Stomach (tissue), 9 donors: Measurements from ENCODE around the gene FOXK2. TPM values are rescaled to one million over a fixed set of nuclear protein-coding genes. Genes with fewer than 3 reads are reported as not detected.
"Not testable (repeated sequence)": the region's sequence is repeated elsewhere in the genome, so short reads cannot be mapped to it uniquely, and the experiment has no call there.

Source experiments
- DNase-seq, 2 donors: peaks; one replicate each; pipeline versions ENCODE4 v3.0.0 to v3.0.0-alpha.2; 2013 to 2019
- H3K27ac ChIP-seq, 5 donors: fragments of 200-600 bp in 4 of 5; sonication (generic) in 4 of 5; one replicate each; pipeline ENCODE4 v1.5.1; 2013 to 2019; ENCODE audit warnings: mild to moderate bottlenecking in 1 of 5, moderate library complexity in 1 of 5
- H3K27me3 ChIP-seq, 3 donors: fragments of 200-600 bp; sonication (generic); one replicate each; pipeline ENCODE4 v1.5.1; 2017 to 2019; ENCODE audit warnings: mixed run types in 1 of 3
- H3K36me3 ChIP-seq, 4 donors: fragments of 200-600 bp; sonication (generic); 1 replicate in 3 of 4; 2 replicates in 1 of 4; pipeline ENCODE4 v1.5.1; 2016 to 2019
- H3K4me1 ChIP-seq, 4 donors: fragments of 200-600 bp; sonication (generic); one replicate each; pipeline ENCODE4 v1.5.1; 2016 to 2019
- H3K4me3 ChIP-seq, 4 donors: fragments of 200-600 bp; sonication (generic) in 3 of 4; one replicate each; pipeline ENCODE4 v1.5.1; 2016 to 2019; ENCODE audit warnings: mild to moderate bottlenecking in 1 of 4
- H3K9me3 ChIP-seq, 4 donors: fragments of 200-600 bp; sonication (generic); one replicate each; pipeline ENCODE4 v1.5.1; 2016 to 2019
- EP300 ChIP-seq: sonication (generic); formaldehyde crosslinking; IDR thresholded peaks from one replicate; pipeline ENCODE4 v1.6.1; 2017; ENCODE audit warnings: antibody characterized with exemption
- POLR2A ChIP-seq, 4 donors: fragments of 450-650 bp; IDR thresholded peaks; one replicate each; pipeline ENCODE4 v1.6.1; 2016; ENCODE audit warnings: antibody characterized with exemption in 4 of 4, control low read depth in 2 of 4, mild to moderate bottlenecking in 1 of 4, moderate library complexity in 1 of 4
- POLR2AphosphoS5 ChIP-seq, 3 donors: sonication (generic); formaldehyde crosslinking; IDR thresholded peaks; one replicate each; pipeline ENCODE4 v1.6.1; 2016; ENCODE audit warnings: antibody characterized with exemption in 3 of 3
- WGBS, 5 donors: extraction: QIAGEN DNeasy Blood & Tissue Kit in 3 of 5; methylation state at CpG; one replicate each; pipeline versions ENCODE4 v1.1.5 to v1.1.7; 2013 to 2018; 5-methylcytosine and 5-hydroxymethylcytosine counted together
- intact Hi-C: fragments of 100-400 bp; cut with DNase I; formaldehyde crosslinking; loops from one replicate; pipeline ENCODE4 v1.15.1; 2023; ENCODE audit warnings: low total_unique reads
- polyA plus RNA-seq, 3 donors: library from polyadenylated mRNA; stranded (reverse); fragments of 200-250 nt; gene quantifications; one replicate each; pipeline ENCODE4 v1.2.3, GENCODE V29; 2013
- total RNA-seq, 5 donors: library from RNA; depleted of rRNA; stranded (reverse); fragments of >200 nt; gene quantifications; one replicate each; pipeline versions ENCODE4 v1.1.0 to v1.2.3, GENCODE V29; 2014 to 2016
- TF ChIP-seq, protein P1 (sequence below), 7 experiments: fragments of 450-650 bp in 4 of 7; fragments of 200-600 bp in 3 of 7; sonication (generic) in 3 of 7; IDR thresholded peaks; one replicate each; pipeline ENCODE4 v1.5.1; 2016 to 2019; ENCODE audit warnings: antibody characterized with exemption in 7 of 7, control low read depth in 2 of 7, mild to moderate bottlenecking in 1 of 7
- donor health status: healthy with polysubstance abuse.
- donor health status: Bipolar disorder and iron deficiency.
- donor health status: healthy.

FOXK2 gene
- total and polyA plus RNA-seq, 8 donors, result 12.8 to 71.8 (median 31.9) TPM

DNA sequence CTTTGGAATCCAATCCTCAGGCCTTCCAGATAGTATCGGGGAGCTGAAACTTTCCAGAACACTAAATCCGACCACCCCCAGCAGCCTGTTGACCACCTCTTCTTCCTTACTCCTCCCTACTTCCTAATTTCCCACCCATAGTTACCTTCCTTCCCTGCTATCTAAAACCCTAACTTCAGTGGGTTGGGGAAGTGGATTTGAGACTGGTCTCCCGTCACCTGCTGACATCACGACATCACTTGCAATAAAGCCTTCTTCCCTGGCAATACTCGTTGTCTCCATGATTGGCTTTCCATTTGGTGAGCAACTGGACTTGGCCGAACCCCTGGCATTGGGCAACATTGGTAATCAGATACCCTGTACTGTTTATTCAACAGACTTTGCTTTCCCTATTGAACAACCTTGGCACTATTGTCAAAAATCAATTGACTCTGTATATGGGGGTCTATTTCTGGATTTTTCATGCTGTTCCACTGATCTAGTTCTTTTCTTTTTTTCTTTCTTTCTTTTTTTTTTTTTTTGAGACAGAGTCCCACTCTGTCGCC lies 11.8 kb upstream of the FOXK2 start:
- no peaks in the 10 kb centered on the region for H3K4me1 ChIP-seq
- no peak for DNase-seq
- H3K27ac ChIP-seq, result no peak overlapping the region
- H3K9me3 ChIP-seq, result no peaks in the 10 kb centered on the region
- H3K36me3 ChIP-seq, result no peaks in the 10 kb centered on the region
- 76 to 86% (median 83%) methylated on average over 7 of the region's 7 CpGs for WGBS, 5 donors
- H3K4me3 ChIP-seq, result no peak overlapping the region
- H3K27me3 ChIP-seq, result no peaks in the 10 kb centered on the region
- TF ChIP-seq POLR2AphosphoS5 (IDR thresholded peaks at IDR 0.05) (no peak), POLR2A (IDR thresholded peaks at IDR 0.05) (no peak), EP300 (no peak)
- TF ChIP-seq, protein P1, sequence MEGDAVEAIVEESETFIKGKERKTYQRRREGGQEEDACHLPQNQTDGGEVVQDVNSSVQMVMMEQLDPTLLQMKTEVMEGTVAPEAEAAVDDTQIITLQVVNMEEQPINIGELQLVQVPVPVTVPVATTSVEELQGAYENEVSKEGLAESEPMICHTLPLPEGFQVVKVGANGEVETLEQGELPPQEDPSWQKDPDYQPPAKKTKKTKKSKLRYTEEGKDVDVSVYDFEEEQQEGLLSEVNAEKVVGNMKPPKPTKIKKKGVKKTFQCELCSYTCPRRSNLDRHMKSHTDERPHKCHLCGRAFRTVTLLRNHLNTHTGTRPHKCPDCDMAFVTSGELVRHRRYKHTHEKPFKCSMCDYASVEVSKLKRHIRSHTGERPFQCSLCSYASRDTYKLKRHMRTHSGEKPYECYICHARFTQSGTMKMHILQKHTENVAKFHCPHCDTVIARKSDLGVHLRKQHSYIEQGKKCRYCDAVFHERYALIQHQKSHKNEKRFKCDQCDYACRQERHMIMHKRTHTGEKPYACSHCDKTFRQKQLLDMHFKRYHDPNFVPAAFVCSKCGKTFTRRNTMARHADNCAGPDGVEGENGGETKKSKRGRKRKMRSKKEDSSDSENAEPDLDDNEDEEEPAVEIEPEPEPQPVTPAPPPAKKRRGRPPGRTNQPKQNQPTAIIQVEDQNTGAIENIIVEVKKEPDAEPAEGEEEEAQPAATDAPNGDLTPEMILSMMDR (IDR thresholded peaks at IDR 0.05), result no peak
- intact Hi-C loops, result no loop called here

DNA sequence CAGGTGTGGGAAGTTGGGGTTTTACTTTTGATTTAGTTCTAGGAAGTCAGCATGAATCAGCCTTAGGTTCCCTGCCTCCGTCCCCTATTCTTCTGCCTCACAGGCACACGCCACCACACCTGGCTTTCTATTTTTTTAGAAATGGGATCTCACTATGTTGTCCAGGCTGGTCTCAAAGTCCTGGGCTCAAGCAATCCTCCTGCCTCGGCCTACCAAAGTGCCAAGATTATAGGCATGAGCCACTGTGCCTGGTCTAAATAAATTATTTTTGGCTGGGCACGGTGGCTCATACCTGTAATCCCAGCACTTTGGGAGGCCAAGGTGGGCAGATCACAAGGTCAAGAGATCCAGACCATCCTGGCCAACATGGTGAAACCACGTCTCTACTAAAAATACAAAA lies 7.9 kb upstream of the FOXK2 start:
- H3K36me3 ChIP-seq, H3K9me3 ChIP-seq, intact Hi-C loops, H3K27me3 ChIP-seq, H3K27ac ChIP-seq, H3K4me3 ChIP-seq, H3K4me1 ChIP-seq, DNase-seq: not testable (repeated sequence)
- 81 to 91% (median 81%) methylated on average over 5 of the region's 5 CpGs for WGBS, 5 donors

DNA sequence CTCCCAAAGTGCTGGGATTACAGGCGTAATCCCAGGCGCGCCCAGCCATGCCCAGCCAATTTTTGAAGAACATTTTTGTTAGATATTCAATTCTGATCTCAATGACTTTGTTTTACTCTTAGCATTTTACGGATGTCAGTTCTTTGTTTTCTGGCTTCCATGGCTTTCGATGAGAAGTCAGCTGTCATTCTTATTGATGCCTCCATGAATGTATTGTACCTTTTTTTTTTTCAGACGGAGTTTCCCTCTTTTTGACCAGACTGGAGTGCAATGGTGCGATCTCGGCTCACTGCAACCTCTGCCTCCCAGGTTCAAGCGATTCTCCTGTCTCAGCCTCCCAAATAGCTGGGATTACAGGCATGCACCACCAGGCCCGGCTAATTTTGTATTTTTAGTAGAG lies 5.7 kb upstream of the FOXK2 start:
- H3K36me3 ChIP-seq, H3K4me3 ChIP-seq, DNase-seq, H3K27me3 ChIP-seq, H3K27ac ChIP-seq, H3K4me1 ChIP-seq, H3K9me3 ChIP-seq, intact Hi-C loops: not testable (repeated sequence)
- 95 to 98% (median 97%) methylated on average over 10 of the region's 10 CpGs for WGBS, 5 donors

DNA sequence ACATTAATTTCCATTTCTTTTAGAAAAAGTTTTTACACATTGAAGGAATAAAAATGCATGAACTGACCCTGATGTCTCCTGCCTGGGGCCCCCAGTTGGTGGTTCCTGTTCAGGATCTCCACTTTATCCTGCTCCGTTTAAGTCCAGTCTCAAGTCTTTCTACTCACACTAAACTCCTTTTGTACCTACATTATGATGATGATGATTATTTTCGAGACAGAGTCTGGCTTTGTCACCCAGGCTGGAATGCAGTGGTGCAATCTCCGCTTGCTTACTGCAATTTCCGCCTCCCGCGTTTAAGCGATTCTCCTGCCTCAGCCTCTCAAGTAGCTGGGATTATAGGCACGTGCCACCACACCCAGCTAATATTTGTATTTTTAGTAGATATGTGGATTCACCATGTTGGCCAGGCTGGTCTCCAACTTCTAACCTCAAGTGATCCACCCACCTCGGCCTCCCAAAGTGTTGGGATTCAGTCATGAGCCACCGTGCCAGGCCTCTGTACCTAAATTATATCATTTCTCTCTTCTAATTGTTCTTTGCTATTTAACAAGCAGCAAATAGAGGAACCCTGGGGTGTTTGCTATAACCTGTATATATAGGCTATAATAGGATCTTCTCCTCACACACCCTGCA lies 2.2 kb upstream of the FOXK2 start:
- no peaks in the 10 kb centered on the region for H3K27me3 ChIP-seq
- intact Hi-C loops, result no loop called here
- peaks cover 5 to 20% (median 18%) of the 10 kb centered on the region in 4 donors for H3K4me1 ChIP-seq
- TF ChIP-seq POLR2A (IDR thresholded peaks at IDR 0.05) (no peak), POLR2AphosphoS5 (IDR thresholded peaks at IDR 0.05) (no peak), EP300 (no peak)
- TF ChIP-seq, protein P1 (IDR thresholded peaks at IDR 0.05), result no peak
- WGBS, 5 donors, result 42 to 71% (median 54%) methylated on average over 10 of the region's 10 CpGs
- no peaks in the 10 kb centered on the region for H3K36me3 ChIP-seq
- DNase-seq, result peak in 1 of 2 donors; percentile 49
- H3K27ac ChIP-seq, result peak overlapping the region in 4 of 5 donors; percentile 22 to 58 (median 46)
- no peaks in the 10 kb centered on the region for H3K9me3 ChIP-seq
- no peak overlapping the region for H3K4me3 ChIP-seq

DNA sequence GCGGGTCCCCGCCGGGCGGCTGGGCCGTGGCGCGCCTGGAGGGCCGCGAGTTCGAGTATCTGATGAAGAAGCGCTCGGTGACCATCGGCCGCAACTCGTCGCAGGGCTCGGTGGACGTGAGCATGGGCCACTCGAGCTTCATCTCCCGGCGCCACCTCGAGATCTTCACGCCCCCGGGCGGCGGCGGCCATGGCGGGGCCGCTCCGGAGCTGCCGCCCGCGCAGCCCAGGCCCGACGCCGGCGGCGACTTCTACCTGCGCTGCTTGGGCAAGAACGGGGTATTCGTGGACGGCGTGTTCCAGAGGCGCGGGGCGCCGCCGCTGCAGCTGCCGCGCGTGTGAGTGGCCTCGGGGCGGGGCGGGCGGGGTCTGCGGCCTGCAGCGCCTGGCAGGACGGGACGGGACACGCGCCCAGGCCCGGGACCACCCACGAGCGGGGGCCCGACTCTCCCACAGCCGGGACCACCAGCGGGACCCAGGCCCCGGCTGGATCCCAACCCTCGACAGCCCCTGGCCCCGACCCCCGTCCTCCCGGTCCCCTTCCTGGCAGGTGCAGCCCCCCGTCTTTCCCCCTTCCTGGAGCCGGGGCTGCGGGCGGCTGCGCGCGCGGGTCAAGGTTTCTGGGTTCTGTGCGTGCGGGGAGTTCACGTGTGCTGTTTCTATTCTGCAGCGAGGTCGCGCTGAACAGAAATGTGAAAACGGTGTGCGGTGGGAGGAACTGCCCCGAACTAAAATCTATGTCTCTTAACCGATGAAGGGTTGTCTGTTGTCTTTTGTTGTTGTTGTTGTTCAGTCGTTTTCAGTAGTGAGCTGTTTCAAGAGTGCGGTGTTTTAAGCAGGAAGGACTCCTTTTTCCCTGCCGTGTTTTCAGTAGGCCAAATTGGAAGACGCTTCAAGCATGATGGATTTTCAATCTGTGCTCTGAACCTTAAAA lies 705 bp downstream of the FOXK2 start:
- Histone ChIP-seq H3K36me3 (no peaks in the 10 kb centered on the region), H3K4me1 (peaks cover 15 to 49% (median 45%) of the 10 kb centered on the region in 4 donors), H3K27ac (peak overlapping the region; percentile 81 to 94 (median 87)), H3K4me3 (peak overlapping the region; percentile 89 to 99 (median 93)), H3K9me3 (no peaks in the 10 kb centered on the region), H3K27me3 (no peaks in the 10 kb centered on the region)
- no peak for TF ChIP-seq POLR2A (IDR thresholded peaks at IDR 0.05)
- TF ChIP-seq POLR2AphosphoS5 (IDR thresholded peaks at IDR 0.05), result no peak
- TF ChIP-seq, protein P1 (IDR thresholded peaks at IDR 0.05), result no peak
- no peak for TF ChIP-seq EP300
- peak in 1 of 2 donors; percentile 58 for DNase-seq
- intact Hi-C loops, result no loop called here
- WGBS, 5 donors, result 0 to 1% (median 0%) methylated on average over 15 to 93 of the region's 94 CpGs
